PC-3 (cell line): ENCODE data around the gene SELENOM. TPM values are rescaled to one million over a fixed set of nuclear protein-coding genes. Genes with fewer than 3 reads are reported as not detected.
"Not testable (repeated sequence)": the region's sequence is repeated elsewhere in the genome, so short reads cannot be mapped to it uniquely, and the experiment has no call there.

Source experiments
- ATAC-seq: fragments of 200-7000 bp; cut with Tn5 transposase; 2 replicates; pipeline ENCODE4 v1.9.1; 2020; ENCODE audit warnings: mild to moderate bottlenecking, moderate library complexity
- BruUV-seq: library from RNA; stranded (reverse); fragments of 400-500 nt; replicated peaks from 2 replicates; lab custom pipeline; 2021; lab: Mats Ljungman, UMichigan
- CTCF ChIA-PET: fragments of 300-600 bp; sonication (Branson Sonifier 250); formaldehyde crosslinking; loops from one replicate; lab custom pipeline; 2022; ENCODE audit warnings: antibody characterized with exemption; lab: Charles Lee
- POLR2A ChIA-PET: fragments of 300-600 bp; sonication (Branson Sonifier 250); formaldehyde crosslinking; loops from one replicate; lab custom pipeline; 2022; ENCODE audit warnings: antibody characterized with exemption; ENCODE audit not compliant: unreplicated experiment; lab: Charles Lee
- DNase-seq: peaks from one replicate; pipeline ENCODE4 v3.0.0-alpha.2; 2015
- H2AFZ ChIP-seq: fragments of 300-600 bp; sonication (generic); 2 replicates; pipeline ENCODE4 v1.6.0; 2016; ENCODE audit warnings: antibody characterized with exemption, low read length
- H3F3A ChIP-seq: fragments of 300-600 bp; sonication (generic); one replicate; pipeline ENCODE4 v1.6.0; 2017; ENCODE audit warnings: antibody characterized with exemption, low read length, control low read depth, mild to moderate bottlenecking; ENCODE audit not compliant: unreplicated experiment
- H3K27ac ChIP-seq: fragments of 300-600 bp; sonication (generic); 2 replicates; pipeline ENCODE4 v1.5.1; 2016; ENCODE audit warnings: mild to moderate bottlenecking, low read length
- H3K27me3 ChIP-seq: fragments of 300-600 bp; sonication (generic); 2 replicates; pipeline ENCODE4 v1.6.1; 2016; ENCODE audit warnings: low read length, mixed read lengths
- H3K36me3 ChIP-seq: fragments of 300-600 bp; sonication (generic); 2 replicates; pipeline ENCODE4 v1.6.1; 2016; ENCODE audit warnings: low read depth, mixed run types, low read length, mixed read lengths
- H3K4me1 ChIP-seq: fragments of 300-600 bp; sonication (generic); 2 replicates; pipeline ENCODE4 v1.5.1; 2016; ENCODE audit warnings: low read length; ENCODE audit not compliant: insufficient read depth
- H3K4me2 ChIP-seq: fragments of 300-600 bp; sonication (generic); 2 replicates; pipeline ENCODE4 v1.6.0; 2016; ENCODE audit warnings: low read length
- H3K4me3 ChIP-seq: fragments of 300-600 bp; sonication (generic); 2 replicates; pipeline ENCODE4 v1.5.1; 2016; ENCODE audit warnings: mild to moderate bottlenecking, low read length, mixed read lengths
- H3K79me2 ChIP-seq: fragments of 300-600 bp; sonication (generic); 2 replicates; pipeline ENCODE4 v1.6.1; 2017; ENCODE audit warnings: low read length, mixed read lengths
- H3K9ac ChIP-seq: fragments of 300-600 bp; sonication (generic); 2 replicates; pipeline ENCODE4 v1.6.0; 2016; ENCODE audit warnings: mild to moderate bottlenecking, low read length
- H3K9me2 ChIP-seq: fragments of 300-600 bp; sonication (generic); replicated peaks from 2 replicates; pipeline ENCODE4 v1.6.1; 2016; ENCODE audit warnings: mixed run types, low read length, mixed read lengths
- H3K9me3 ChIP-seq: fragments of 300-600 bp; sonication (generic); 2 replicates; pipeline ENCODE4 v1.6.1; 2016; ENCODE audit warnings: low read length, mixed read lengths
- H4K20me1 ChIP-seq: fragments of 300-600 bp; sonication (generic); 2 replicates; pipeline ENCODE4 v1.6.1; 2016; ENCODE audit warnings: low read length, mixed read lengths
- EZH2 ChIP-seq: fragments of 300-600 bp; sonication (generic); IDR thresholded peaks from one replicate; pipeline ENCODE4 v1.6.1; 2017; ENCODE audit warnings: antibody characterized with exemption, mild to moderate bottlenecking, low read length; ENCODE audit not compliant: unreplicated experiment
- EZH2phosphoT487 ChIP-seq: fragments of 300-600 bp; sonication (generic); IDR thresholded peaks from 2 replicates; pipeline ENCODE4 v1.6.1; 2018; ENCODE audit warnings: mild to moderate bottlenecking, antibody characterized with exemption, low read length, borderline replicate concordance
- intact Hi-C: fragments of 100-400 bp; cut with micrococcal nuclease; formaldehyde crosslinking; loops from 2 replicates; pipeline ENCODE4 v1.9.0; 2023
- total RNA-seq: library from RNA; depleted of rRNA; stranded (reverse); fragments of >200 nt; gene quantifications from 2 replicates; pipeline ENCODE4 v1.2.3, GENCODE V29; 2014
- TF ChIP-seq, protein P1 (sequence below): fragments of 300-600 bp; sonication (generic); conservative IDR thresholded peaks from 2 replicates; pipeline ENCODE4 v1.5.1; 2017; ENCODE audit warnings: antibody characterized with exemption, low read depth, mild to moderate bottlenecking, low read length

SELENOM gene
- total RNA-seq, 1 experiment from 2014 or later = 36.8 TPM

DNA sequence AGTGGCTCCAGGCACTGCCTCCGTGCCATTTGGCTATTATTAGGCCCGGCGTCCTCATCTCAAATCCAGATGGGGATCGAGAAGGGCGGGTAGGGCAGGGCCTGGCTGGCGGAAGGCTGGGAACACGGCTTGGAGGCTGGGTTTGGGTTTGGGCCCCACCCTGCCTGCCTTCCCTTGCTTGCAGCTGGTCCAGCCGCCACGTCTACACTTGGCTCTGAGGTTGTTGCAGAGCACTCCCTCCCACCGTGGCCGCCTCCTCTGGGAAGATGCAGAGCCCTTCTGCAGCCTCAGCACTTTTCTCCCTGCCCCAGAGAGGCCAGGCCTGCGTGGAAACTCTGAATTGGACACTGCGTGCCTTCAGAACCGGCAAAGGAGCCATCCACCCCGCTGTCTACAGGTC, 31.4 kb downstream of the SELENOM start:
- Histone ChIP-seq H3K9me2 (no peaks in the 10 kb centered on the region), H3K27me3 (no peaks in the 10 kb centered on the region), H3K4me3 (no peak overlapping the region), H3K4me1 (peaks cover 4% of the 10 kb centered on the region; the same call in 1 of the 2 replicates), H3K9me3 (no peaks in the 10 kb centered on the region), H3K36me3 (no peaks in the 10 kb centered on the region), H4K20me1 (no peaks in the 10 kb centered on the region), H3K9ac (no peak overlapping the region), H2AFZ (no peak overlapping the region), H3K79me2 (no peaks in the 10 kb centered on the region), H3F3A (no peaks in the 10 kb centered on the region), H3K4me2 (no peak overlapping the region), H3K27ac (no peak overlapping the region)
- intact Hi-C loops = no loop called here
- TF ChIP-seq, protein P1, sequence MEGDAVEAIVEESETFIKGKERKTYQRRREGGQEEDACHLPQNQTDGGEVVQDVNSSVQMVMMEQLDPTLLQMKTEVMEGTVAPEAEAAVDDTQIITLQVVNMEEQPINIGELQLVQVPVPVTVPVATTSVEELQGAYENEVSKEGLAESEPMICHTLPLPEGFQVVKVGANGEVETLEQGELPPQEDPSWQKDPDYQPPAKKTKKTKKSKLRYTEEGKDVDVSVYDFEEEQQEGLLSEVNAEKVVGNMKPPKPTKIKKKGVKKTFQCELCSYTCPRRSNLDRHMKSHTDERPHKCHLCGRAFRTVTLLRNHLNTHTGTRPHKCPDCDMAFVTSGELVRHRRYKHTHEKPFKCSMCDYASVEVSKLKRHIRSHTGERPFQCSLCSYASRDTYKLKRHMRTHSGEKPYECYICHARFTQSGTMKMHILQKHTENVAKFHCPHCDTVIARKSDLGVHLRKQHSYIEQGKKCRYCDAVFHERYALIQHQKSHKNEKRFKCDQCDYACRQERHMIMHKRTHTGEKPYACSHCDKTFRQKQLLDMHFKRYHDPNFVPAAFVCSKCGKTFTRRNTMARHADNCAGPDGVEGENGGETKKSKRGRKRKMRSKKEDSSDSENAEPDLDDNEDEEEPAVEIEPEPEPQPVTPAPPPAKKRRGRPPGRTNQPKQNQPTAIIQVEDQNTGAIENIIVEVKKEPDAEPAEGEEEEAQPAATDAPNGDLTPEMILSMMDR = no peak
- TF ChIP-seq EZH2phosphoT487 (no peak), EZH2 (no peak)
- CTCF ChIA-PET = no interaction called here
- no TSS peak for BruUV-seq
- no peak for ATAC-seq
- no peak for DNase-seq
- POLR2A ChIA-PET = no interaction called here

DNA sequence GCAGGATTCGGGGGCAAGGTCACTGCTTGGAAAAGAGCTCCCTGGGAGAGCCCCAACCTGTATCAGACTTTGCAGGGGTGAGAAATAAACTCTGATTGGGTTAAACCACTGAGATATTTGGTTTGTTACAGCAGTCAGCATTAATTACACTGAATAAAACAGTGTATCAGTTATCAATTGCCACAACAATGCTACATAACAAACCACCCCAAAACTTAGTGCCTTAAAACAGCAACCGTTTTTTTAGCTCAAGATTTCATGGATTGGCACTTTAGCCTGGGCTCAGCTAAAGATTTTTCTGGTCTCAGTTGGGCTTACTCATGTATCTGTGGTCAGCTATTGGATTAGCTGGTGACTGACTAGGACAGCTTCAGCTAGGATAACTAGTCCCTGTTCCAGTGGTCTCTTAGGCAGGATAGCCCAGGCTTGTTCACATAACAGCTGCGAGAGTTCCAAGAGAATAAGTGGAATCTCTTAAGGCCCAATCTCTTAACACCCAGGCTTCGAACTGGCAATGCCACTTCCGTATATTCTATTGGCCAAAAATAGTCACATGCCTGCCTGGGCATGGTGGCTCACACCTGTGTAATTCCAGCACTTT, 33.7 kb downstream of the SELENOM start:
- H4K20me1 ChIP-seq, DNase-seq, H3K4me2 ChIP-seq, H3K9me2 ChIP-seq, H3K79me2 ChIP-seq, H2AFZ ChIP-seq, intact Hi-C loops, H3K27ac ChIP-seq, H3K4me3 ChIP-seq, H3K27me3 ChIP-seq, H3K9me3 ChIP-seq, POLR2A ChIA-PET, H3F3A ChIP-seq, H3K36me3 ChIP-seq, H3K9ac ChIP-seq, ATAC-seq, H3K4me1 ChIP-seq, CTCF ChIA-PET, BruUV-seq: not testable (repeated sequence)

DNA sequence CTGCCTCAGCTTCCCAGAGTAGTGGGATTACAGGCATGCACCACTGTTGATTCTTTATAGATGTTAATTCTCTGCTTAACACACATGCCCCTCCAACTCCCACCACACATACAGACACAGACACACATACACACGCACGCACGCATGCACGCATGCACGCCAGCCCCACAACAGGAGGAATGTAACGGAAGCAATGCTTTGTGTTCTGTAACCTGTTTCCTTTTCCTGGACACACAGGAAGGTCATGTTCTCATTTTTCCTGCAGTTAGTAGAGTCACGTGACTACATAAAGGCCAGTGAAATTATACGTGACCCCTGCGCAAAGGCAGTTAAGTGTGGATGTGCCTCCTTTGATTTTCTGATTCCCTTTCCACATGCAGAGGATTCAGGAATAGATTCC, 34.2 kb downstream of the SELENOM start:
- H2AFZ ChIP-seq, H3K36me3 ChIP-seq, H3K4me2 ChIP-seq, H4K20me1 ChIP-seq, CTCF ChIA-PET, H3K79me2 ChIP-seq, H3K9me3 ChIP-seq, H3K4me3 ChIP-seq, BruUV-seq, H3K9me2 ChIP-seq, intact Hi-C loops, H3K9ac ChIP-seq, ATAC-seq, DNase-seq, POLR2A ChIA-PET, H3K27me3 ChIP-seq, H3K4me1 ChIP-seq, H3F3A ChIP-seq, H3K27ac ChIP-seq: not testable (repeated sequence)

- H3K4me3 ChIP-seq, H3K27ac ChIP-seq, H2AFZ ChIP-seq, H3K4me1 ChIP-seq, BruUV-seq, H3K9ac ChIP-seq, DNase-seq, POLR2A ChIA-PET, H3K4me2 ChIP-seq, H3F3A ChIP-seq, intact Hi-C loops, CTCF ChIA-PET, H3K27me3 ChIP-seq, H3K36me3 ChIP-seq, H4K20me1 ChIP-seq, H3K9me3 ChIP-seq, H3K79me2 ChIP-seq, ATAC-seq, H3K9me2 ChIP-seq: not testable (repeated sequence)
Observed at GRCh38 chr22:31069691-31070314, 37.6 kb downstream of the SELENOM start.
